Measurements from ENCODE around the gene TALDO1. TPM values are rescaled to one million over a fixed set of nuclear protein-coding genes. Genes with fewer than 3 reads are reported as not detected.
A peak's percentile ranks its signal among the peaks of the same experiment; 100 is the strongest.

TALDO1 gene
- total and polyA plus RNA-seq, 2 of the 8 experiments (the other 6 are each of a cell fraction or from before 2014, with no cell fraction given): 265 to 308 TPM

DNA sequence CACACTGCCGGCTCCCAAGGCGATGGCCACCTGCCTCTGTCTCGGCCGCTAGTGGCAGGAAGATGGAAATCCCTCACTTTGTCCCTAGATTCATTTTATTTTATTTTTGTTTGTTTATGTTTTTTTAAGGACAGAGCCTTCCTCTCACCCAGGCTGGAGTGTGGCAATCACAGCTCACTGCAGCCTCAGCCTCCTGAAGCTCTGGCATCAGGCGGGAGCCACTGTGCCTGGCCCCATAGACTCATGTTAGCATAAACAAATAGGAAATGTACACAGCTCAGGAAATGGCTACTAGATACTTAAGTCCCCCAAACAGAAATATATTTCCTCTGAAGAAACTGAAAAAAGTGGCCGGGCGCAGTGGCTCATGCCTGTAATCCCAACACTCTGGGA lies 48.2 kb upstream of the TALDO1 start:
- Histone ChIP-seq H2BK12ac (ENCODE audit: low read depth, low read length) (0 out of 2 replicates have a peak overlapping the region, but pooled peaks have one; percentile 17), H3K18ac (ENCODE audit: extremely low read depth, low read length) (no peak overlapping the region), H2AK5ac (ENCODE audit: low read depth, low read length) (no peak overlapping the region), H3K4ac (replicated peaks; ENCODE audit: insufficient read length, low read depth, low read length) (no peak overlapping the region), H3K36me3 (ENCODE audit: control insufficient read depth in 2 of 4, insufficient read depth in 4 of 4, low read length in 3 of 4) (no peaks in the 10 kb centered on the region), H2BK5ac (ENCODE audit: low read depth, low read length) (no peak overlapping the region), H4K91ac (replicated peaks; ENCODE audit: insufficient read length, low read length) (no peak overlapping the region), H3K4me2 (ENCODE audit: insufficient read depth in 1 of 2, low read depth in 2 of 2, low read length in 2 of 2) (no peak overlapping the region), H3K9ac (replicated peaks in 1 of 4; ENCODE audit: extremely low read depth in 1 of 4, low read depth in 3 of 4, low read length in 3 of 4) (no peak overlapping the region), H2BK120ac (replicated peaks; ENCODE audit: low read depth, low read length) (no peak overlapping the region), H3K79me2 (ENCODE audit: control insufficient read depth in 1 of 2, insufficient read depth in 2 of 2, low read length in 2 of 2) (peaks cover under 1 to 1% of the 10 kb centered on the region in 2 experiments; a peak in 2 of 4 replicates), H3K56ac (replicated peaks; ENCODE audit: insufficient read length, low read depth, low read length) (no peak overlapping the region), H4K8ac (ENCODE audit: extremely low read depth, insufficient read depth, low read length) (0 out of 2 replicates have a peak overlapping the region, but pooled peaks have one; percentile 57), H2AFZ (ENCODE audit: low read length) (no peak overlapping the region), H3K4me3 (ENCODE audit: extremely low read depth in 1 of 4, insufficient read depth in 2 of 4, low read depth in 3 of 4, low read length in 4 of 4) (no peak overlapping the region), H4K5ac (ENCODE audit: insufficient read length, low read depth, low read length) (no peak overlapping the region), H2BK15ac (ENCODE audit: low read length) (no peak overlapping the region), H3K27ac (ENCODE audit: low read depth, low read length) (no peak overlapping the region), H4K20me1 (replicated peaks in 1 of 2; ENCODE audit: control insufficient read depth in 1 of 2, insufficient read depth in 2 of 2, low read length in 2 of 2) (peaks cover 1 to 4% of the 10 kb centered on the region in 2 experiments), H3K79me1 (ENCODE audit: low read depth, low read length) (0 out of 2 replicates have a peak, but pooled peaks cover 2% of the 10 kb centered on the region), H3K14ac (ENCODE audit: insufficient read length) (no peak overlapping the region), H2BK20ac (ENCODE audit: low read length) (no peak overlapping the region), H3K27me3 (replicated peaks in 1 of 4; ENCODE audit: control insufficient read depth in 3 of 4, extremely low read depth in 1 of 4, insufficient read depth in 3 of 4, low read length in 3 of 4) (no peaks in the 10 kb centered on the region), H3K4me1 (replicated peaks in 1 of 4; ENCODE audit: control insufficient read depth in 3 of 4, insufficient read depth in 4 of 4, low read length in 3 of 4) (peaks cover 0 to 14% (median 6%) of the 10 kb centered on the region in 4 experiments; a peak in 6 of 7 replicates), H3K9me3 (ENCODE audit: insufficient read depth in 2 of 2, low read depth in 1 of 2, low read length in 1 of 2) (peaks cover 0 to 2% of the 10 kb centered on the region in 2 experiments; a peak in 1 of 4 replicates), H3K23ac (ENCODE audit: insufficient read length) (no peak overlapping the region), H3K23me2 (ENCODE audit: low read depth, low read length) (peaks cover 5% of the 10 kb centered on the region; the same call in 1 of the 2 replicates)
- ChIA-PET POLR2A (ENCODE audit: partially characterized antibody) (interaction anchor here (1.1 to 1.3 kb wide), 2 partner anchors 27 to 48 kb away, joined by 3 read pairs; partner anchors contain the start of gene TALDO1), CTCF (ENCODE audit: partially characterized antibody) (interaction anchor here (0.6 to 4.9 kb wide), 7 partner anchors 20 to 63 kb away, joined by 3 to 37 read pairs (median 3); no protein-coding TSS in a partner anchor)
- TF ChIP-seq SP1 (IDR thresholded peaks at IDR 0.05; ENCODE audit: low read depth, low read length) (no peak), SIX5 (IDR thresholded peaks at IDR 0.05; ENCODE audit: low read depth, low read length) (no peak), KDM4A (IDR thresholded peaks at IDR 0.05; ENCODE audit: low read depth, low read length, severe bottlenecking) (no peak), RNF2 (IDR thresholded peaks at IDR 0.05; ENCODE audit: borderline replicate concordance, low read depth, low read length, missing control alignments, poor library complexity, severe bottlenecking) (no peak), BCL11A (IDR thresholded peaks at IDR 0.05; ENCODE audit: low read depth in 2 of 2, low read length in 2 of 2) (no peak), RXRA (IDR thresholded peaks at IDR 0.05; ENCODE audit: insufficient read depth, low read depth, low read length) (no peak), TCF12 (IDR thresholded peaks at IDR 0.05; ENCODE audit: low read depth, low read length) (no peak), ZNF274 (IDR thresholded peaks at IDR 0.05; ENCODE audit: borderline replicate concordance, extremely low read depth, low read length) (no peak)
- TF ChIP-seq, protein P1, sequence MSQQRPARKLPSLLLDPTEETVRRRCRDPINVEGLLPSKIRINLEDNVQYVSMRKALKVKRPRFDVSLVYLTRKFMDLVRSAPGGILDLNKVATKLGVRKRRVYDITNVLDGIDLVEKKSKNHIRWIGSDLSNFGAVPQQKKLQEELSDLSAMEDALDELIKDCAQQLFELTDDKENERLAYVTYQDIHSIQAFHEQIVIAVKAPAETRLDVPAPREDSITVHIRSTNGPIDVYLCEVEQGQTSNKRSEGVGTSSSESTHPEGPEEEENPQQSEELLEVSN (IDR thresholded peaks at IDR 0.05): no peak
- TF ChIP-seq, protein P2, sequence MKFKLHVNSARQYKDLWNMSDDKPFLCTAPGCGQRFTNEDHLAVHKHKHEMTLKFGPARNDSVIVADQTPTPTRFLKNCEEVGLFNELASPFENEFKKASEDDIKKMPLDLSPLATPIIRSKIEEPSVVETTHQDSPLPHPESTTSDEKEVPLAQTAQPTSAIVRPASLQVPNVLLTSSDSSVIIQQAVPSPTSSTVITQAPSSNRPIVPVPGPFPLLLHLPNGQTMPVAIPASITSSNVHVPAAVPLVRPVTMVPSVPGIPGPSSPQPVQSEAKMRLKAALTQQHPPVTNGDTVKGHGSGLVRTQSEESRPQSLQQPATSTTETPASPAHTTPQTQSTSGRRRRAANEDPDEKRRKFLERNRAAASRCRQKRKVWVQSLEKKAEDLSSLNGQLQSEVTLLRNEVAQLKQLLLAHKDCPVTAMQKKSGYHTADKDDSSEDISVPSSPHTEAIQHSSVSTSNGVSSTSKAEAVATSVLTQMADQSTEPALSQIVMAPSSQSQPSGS (IDR thresholded peaks at IDR 0.05; ENCODE audit: low read length): no peak
- FAIRE-seq: no peak
- no peak for DNase-seq (ENCODE audit: low read depth in 1 of 2, low spot score in 2 of 2)
- WGBS, 2 experiments (ENCODE audit: extremely low coverage in 1 of 2, insufficient coverage in 1 of 2, insufficient read length in 1 of 2, insufficient replicate concordance in 2 of 2, low coverage in 1 of 2, low lambda C conversion rate in 2 of 2, missing lambda C conversion rate in 1 of 2): 91% methylated on average over 7 of the region's 7 CpGs; no CpG with 5 or more reads in 1 of the 2 experiments

Measured in H1 (cell line).